Measurements from ENCODE around the gene SLC36A3.

The SLC36A3 gene

DNA sequence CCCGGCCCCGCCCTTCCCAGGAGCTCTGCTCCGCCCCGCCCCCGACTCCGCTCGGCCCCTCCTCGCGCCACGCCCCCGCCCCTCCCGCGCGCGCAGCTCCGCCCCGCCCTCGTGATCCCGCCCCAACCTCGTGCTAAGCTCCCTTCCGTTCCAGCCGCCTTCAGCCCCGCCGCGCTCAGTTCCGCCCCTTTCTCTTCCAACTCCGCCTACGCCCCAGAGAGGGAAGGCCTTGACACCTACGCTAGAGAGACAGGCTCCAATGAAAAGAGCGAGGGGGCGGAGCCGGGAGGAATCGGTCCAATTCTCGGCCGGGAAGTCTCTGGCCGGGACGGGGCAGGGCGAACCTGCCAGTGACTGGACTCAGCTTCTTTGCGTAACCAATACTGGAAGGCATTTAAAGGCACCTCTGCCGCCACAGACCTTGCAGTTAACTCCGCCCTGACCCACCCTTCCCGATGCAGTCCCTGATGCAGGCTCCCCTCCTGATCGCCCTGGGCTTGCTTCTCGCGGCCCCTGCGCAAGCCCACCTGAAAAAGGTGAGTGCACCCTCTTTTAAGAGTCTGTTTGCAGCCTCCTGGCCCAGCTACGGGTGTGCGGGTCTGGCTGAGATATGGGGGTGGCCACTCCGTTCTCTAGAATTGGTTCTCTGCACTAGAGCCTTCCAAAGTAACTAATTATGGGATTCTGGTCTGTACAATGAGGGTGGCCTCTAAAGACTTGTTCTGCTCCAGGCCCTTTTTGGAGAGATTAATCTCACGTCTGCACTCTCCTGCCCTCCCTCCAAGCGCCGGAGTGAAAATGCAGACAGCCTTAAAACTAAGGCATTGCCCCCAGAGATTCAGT lies 50.6 kb downstream of the SLC36A3 start, which contains the start of gene GM2A:
Gene GM2A (plus strand): TSS at position 424 of the 843 bp plus-strand sequence. CDS start 32 bp downstream, at position 456.
- TF ChIP-seq, protein P1, sequence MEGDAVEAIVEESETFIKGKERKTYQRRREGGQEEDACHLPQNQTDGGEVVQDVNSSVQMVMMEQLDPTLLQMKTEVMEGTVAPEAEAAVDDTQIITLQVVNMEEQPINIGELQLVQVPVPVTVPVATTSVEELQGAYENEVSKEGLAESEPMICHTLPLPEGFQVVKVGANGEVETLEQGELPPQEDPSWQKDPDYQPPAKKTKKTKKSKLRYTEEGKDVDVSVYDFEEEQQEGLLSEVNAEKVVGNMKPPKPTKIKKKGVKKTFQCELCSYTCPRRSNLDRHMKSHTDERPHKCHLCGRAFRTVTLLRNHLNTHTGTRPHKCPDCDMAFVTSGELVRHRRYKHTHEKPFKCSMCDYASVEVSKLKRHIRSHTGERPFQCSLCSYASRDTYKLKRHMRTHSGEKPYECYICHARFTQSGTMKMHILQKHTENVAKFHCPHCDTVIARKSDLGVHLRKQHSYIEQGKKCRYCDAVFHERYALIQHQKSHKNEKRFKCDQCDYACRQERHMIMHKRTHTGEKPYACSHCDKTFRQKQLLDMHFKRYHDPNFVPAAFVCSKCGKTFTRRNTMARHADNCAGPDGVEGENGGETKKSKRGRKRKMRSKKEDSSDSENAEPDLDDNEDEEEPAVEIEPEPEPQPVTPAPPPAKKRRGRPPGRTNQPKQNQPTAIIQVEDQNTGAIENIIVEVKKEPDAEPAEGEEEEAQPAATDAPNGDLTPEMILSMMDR (IDR thresholded peaks at IDR 0.05; ENCODE audit: borderline replicate concordance, control extremely low read depth, extremely low read depth, insufficient read depth, missing control alignments): no peak
- in situ Hi-C loops (cut with MboI; ENCODE audit: low sequenced_read_pairs, unreplicated experiment): no loop called here
- peak; percentile 97 for DNase-seq (ENCODE audit: low spot score)

GRCh38 chr5:151251621-151252020 lies 51.9 kb downstream of the SLC36A3 start:
- DNase-seq (ENCODE audit: low spot score): no peak
- in situ Hi-C loops (cut with MboI; ENCODE audit: low sequenced_read_pairs, unreplicated experiment): no loop called here
- TF ChIP-seq, protein P1 (IDR thresholded peaks at IDR 0.05; ENCODE audit: borderline replicate concordance, control extremely low read depth, extremely low read depth, insufficient read depth, missing control alignments): no peak

DNA sequence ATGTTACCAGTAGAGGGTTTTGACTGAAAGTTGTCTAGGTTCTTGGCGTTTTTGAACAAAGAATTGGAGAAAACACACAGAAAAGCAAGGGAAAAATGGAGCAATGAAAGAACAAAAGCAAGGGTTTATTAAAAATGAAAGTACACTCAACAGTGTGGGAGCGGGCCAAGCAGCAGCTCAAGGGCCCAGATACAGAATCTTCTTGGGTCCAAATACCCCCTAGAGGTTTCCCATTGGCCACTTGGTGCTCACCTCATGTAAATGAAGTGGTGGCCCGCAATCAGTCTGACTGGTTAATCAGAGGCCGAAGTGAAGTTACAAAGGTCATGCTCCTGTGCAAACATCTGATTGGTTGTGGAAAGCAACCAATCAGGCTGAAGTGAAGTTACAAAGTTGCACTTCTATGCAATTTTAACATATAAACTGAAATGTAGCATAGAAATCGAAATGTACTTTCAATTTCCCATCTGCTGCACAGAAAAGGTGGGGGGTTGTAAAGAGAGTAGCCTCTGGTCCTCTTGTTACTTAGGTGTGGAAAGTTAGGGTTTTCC lies 52.5 kb downstream of the SLC36A3 start:
- no peak for DNase-seq (ENCODE audit: low spot score)
- TF ChIP-seq, protein P1 (IDR thresholded peaks at IDR 0.05; ENCODE audit: borderline replicate concordance, control extremely low read depth, extremely low read depth, insufficient read depth, missing control alignments): no peak

GRCh38 chr5:151250346-151251000 lies 53.1 kb downstream of the SLC36A3 start:
- TF ChIP-seq, protein P1 (IDR thresholded peaks at IDR 0.05; ENCODE audit: borderline replicate concordance, control extremely low read depth, extremely low read depth, insufficient read depth, missing control alignments): no peak
- no peak for DNase-seq (ENCODE audit: low spot score)
- in situ Hi-C loops (cut with MboI; ENCODE audit: low sequenced_read_pairs, unreplicated experiment): no loop called here

More for the DNA sequence above, 52.5 kb downstream of the SLC36A3 start:
- in situ Hi-C loops (cut with MboI; ENCODE audit: low sequenced_read_pairs, unreplicated experiment): no loop called here

DNA sequence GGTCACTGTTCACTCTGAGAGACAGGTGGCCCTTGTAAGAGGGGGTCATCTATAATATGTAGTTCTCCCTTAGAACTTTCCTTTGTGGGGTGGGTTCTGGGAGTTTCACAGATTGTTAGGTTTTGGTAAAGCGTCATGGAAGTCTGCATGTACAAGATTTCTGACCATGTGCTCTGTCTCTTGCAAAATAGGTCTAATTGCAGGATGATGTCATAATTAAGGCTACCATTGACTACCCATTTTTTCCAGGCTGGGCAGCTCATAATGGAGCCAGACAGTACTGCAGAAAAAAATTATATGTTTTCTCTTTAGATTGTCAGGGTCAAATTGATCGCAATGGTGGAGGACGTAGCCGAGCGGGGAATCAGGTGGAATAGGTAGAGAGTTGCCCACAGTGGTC lies 54.3 kb downstream of the SLC36A3 start:
- TF ChIP-seq, protein P1 (IDR thresholded peaks at IDR 0.05; ENCODE audit: borderline replicate concordance, control extremely low read depth, extremely low read depth, insufficient read depth, missing control alignments): no peak
- no peak for DNase-seq (ENCODE audit: low spot score)
- in situ Hi-C loops (cut with MboI; ENCODE audit: low sequenced_read_pairs, unreplicated experiment): no loop called here

GRCh38 chr5:151248651-151249050 lies 54.9 kb downstream of the SLC36A3 start:
- in situ Hi-C loops (cut with MboI; ENCODE audit: low sequenced_read_pairs, unreplicated experiment): no loop called here
- TF ChIP-seq, protein P1 (IDR thresholded peaks at IDR 0.05; ENCODE audit: borderline replicate concordance, control extremely low read depth, extremely low read depth, insufficient read depth, missing control alignments): no peak

More at GRCh38 chr5:151248651-151249050, 54.9 kb downstream of the SLC36A3 start:
- no peak for DNase-seq (ENCODE audit: low spot score)
